Type B pancreatic cell (in vitro differentiated cells): ENCODE data around the gene ZNF837. TPM values are rescaled to one million over a fixed set of nuclear protein-coding genes. Genes with fewer than 3 reads are reported as not detected.

Experiments
- DNase-seq: peaks from one replicate; pipeline ENCODE4 v3.0.0; 2021; ENCODE audit warnings: mixed read lengths; ENCODE audit not compliant: unreplicated experiment; ENCODE audit errors: extremely low spot score
- H3K27ac Mint-ChIP-seq: 2 replicates; pipeline ENCODE4 v1.8.0; 2021; ENCODE audit warnings: mild to moderate bottlenecking, mixed read lengths
- H3K27me3 Mint-ChIP-seq: 2 replicates; pipeline ENCODE4 v1.8.0; 2021; ENCODE audit warnings: mixed read lengths
- H3K36me3 Mint-ChIP-seq: 2 replicates; pipeline ENCODE4 v1.8.0; 2021; ENCODE audit warnings: mixed read lengths
- H3K4me1 Mint-ChIP-seq: one replicate; pipeline ENCODE4 v1.8.0; 2021; ENCODE audit warnings: mixed read lengths; ENCODE audit not compliant: unreplicated experiment
- H3K4me3 Mint-ChIP-seq: 2 replicates; pipeline ENCODE4 v1.8.0; 2021; ENCODE audit warnings: mild to moderate bottlenecking, mixed read lengths
- H3K9me3 Mint-ChIP-seq: 2 replicates; pipeline ENCODE4 v1.8.0; 2021; ENCODE audit warnings: mixed read lengths
- CTCF ChIP-seq: fragments of 200-600 bp; sonication (generic); conservative IDR thresholded peaks from 2 replicates; pipeline ENCODE4 v1.5.0; 2021; ENCODE audit warnings: antibody characterized with exemption, mild to moderate bottlenecking
- long read RNA-seq: library from polyadenylated mRNA; unstranded; transcript quantifications from one replicate; pipeline ENCODE4 v2.0.0, GENCODE V29; 2020
- total RNA-seq: library from RNA; stranded (reverse); gene quantifications from 2 replicates; pipeline ENCODE4 v1.2.1, GENCODE V29; 2021; ENCODE audit warnings: low replicate concordance

ZNF837 gene
- 2.8 and 3.8 TPM in 2 replicates for total RNA-seq
- long read RNA-seq = 0 reads

DNA sequence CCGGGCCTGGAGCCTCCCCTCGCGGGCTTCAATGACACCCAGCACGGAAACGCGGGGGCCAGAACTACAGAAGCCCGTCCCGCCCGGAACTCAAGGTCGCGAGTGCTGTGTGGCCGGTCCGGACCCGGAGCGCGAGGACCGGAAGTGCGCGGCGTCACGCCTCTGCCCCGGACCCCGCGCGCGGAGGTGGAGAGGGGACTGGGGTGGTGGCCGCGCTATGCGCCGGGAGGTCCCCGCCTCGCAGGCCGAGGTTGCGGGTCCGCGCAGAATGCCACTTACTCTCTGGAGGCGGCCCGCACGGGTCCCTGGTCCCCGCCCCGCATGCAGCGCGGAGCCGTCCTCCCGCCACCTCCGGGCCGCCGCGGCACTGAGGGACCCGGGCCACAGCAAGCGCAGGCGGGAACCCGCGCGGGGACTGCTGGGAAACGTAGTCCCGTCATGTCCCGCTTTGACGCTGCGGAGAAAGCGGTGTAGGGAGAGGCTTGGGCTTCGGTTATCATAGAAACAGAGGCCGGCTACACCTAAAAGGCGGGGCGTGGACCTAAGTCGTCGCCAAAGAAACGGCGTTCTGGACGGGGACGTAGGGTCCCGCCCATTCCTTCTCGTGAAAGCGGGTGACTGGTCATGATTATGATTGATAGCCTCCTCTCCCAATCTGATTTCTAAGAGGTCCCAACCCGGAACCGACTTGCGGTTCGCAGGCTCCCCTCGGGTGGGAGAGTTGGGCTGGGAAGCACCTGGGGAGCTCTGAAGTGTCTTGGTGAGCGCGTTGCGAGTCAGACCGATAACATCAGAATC is at the start of gene ZNF837:
ZNF837 (minus strand) TSS at position 369 of the 798 bp plus-strand sequence. CDS start 11,698 bp downstream, outside the sequence.
- H3K27me3 Mint-ChIP-seq = no peaks in the 10 kb centered on the region
- TF ChIP-seq CTCF = no peak

DNA sequence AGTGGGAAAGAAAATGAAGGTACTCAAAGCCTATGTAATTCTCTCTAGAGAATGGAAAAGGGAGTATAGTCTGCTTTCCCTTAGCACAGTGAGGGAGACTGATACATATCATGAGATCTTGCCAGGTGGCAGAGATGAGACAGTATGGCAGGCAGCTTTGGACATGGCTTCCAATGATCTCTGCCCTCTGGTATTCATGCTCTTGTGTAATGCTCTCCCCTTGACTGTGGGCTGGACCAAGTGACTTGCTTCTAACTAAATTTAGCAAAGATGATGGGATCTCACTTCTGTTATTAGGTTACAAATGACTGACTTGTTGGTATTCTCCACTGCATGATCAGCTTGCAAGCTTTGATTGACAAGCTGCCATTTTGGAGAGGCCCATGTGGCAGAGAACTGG is 48.9 kb upstream of the ZNF837 start:
- Mint-ChIP-seq H3K27ac (no peak overlapping the region), H3K9me3 (peaks cover 5% of the 10 kb centered on the region), H3K4me1 (no peaks in the 10 kb centered on the region), H3K36me3 (peaks cover 40% of the 10 kb centered on the region), H3K4me3 (no peak overlapping the region), H3K27me3 (no peaks in the 10 kb centered on the region)
- DNase-seq = no peak
- no peak for TF ChIP-seq CTCF

More for the DNA sequence above, at the start of gene ZNF837:
- Mint-ChIP-seq H3K4me1 (peaks cover 3% of the 10 kb centered on the region), H3K36me3 (no peaks in the 10 kb centered on the region), H3K4me3 (peak within 1 kb of the TSS; percentile 94), H3K9me3 (no peaks in the 10 kb centered on the region), H3K27ac (peak within 1 kb of the TSS; percentile 95)
- DNase-seq = peak; percentile 97

GRCh38 chr19:58428617-58429016 is 47.8 kb upstream of the ZNF837 start:
- Mint-ChIP-seq H3K36me3 (peaks cover 34% of the 10 kb centered on the region), H3K27ac (no peak overlapping the region)

DNA sequence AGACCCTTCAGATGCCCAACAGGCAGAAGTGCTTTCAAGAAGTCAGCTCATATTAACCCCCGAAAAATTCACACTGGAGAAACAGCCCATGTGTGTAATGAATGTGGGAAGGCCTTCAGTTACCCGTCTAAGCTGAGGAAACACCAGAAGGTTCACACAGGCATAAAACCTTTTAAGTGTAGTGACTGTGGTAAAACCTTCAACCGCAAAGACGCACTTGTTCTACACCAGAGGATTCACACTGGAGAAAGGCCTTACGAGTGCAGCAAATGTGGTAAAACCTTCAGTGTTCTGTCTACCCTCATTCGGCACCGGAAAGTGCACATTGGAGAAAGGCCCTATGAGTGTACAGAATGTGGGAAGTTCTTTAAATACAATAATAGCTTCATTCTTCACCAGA is 36.2 kb upstream of the ZNF837 start:
- no peaks in the 10 kb centered on the region for H3K4me1 Mint-ChIP-seq
- no peak overlapping the region for H3K27ac Mint-ChIP-seq
- no peaks in the 10 kb centered on the region for H3K27me3 Mint-ChIP-seq
- DNase-seq = no peak
- peaks cover 1% of the 10 kb centered on the region for H3K9me3 Mint-ChIP-seq
- H3K36me3 Mint-ChIP-seq = peaks cover 36% of the 10 kb centered on the region
- H3K4me3 Mint-ChIP-seq = no peak overlapping the region
- TF ChIP-seq CTCF = no peak

More at GRCh38 chr19:58428617-58429016, 47.8 kb upstream of the ZNF837 start:
- H3K4me1 Mint-ChIP-seq = no peaks in the 10 kb centered on the region
- TF ChIP-seq CTCF = no peak
- H3K9me3 Mint-ChIP-seq = peaks cover 5% of the 10 kb centered on the region
- H3K4me3 Mint-ChIP-seq = no peak overlapping the region
- H3K27me3 Mint-ChIP-seq = no peaks in the 10 kb centered on the region
- no peak for DNase-seq

GRCh38 chr19:58416604-58417003 is 35.8 kb upstream of the ZNF837 start:
- no peaks in the 10 kb centered on the region for H3K27me3 Mint-ChIP-seq
- H3K36me3 Mint-ChIP-seq = peaks cover 34% of the 10 kb centered on the region
- H3K9me3 Mint-ChIP-seq = no peaks in the 10 kb centered on the region
- no peaks in the 10 kb centered on the region for H3K4me1 Mint-ChIP-seq
- H3K27ac Mint-ChIP-seq = no peak overlapping the region
- no peak for TF ChIP-seq CTCF
- no peak for DNase-seq
- H3K4me3 Mint-ChIP-seq = no peak overlapping the region
